Activated B cell treated with CpG ODN at 0.5 μM for 24 hours (primary cell): ENCODE results near the gene TMEM38A. TPM values are rescaled to one million over a fixed set of nuclear protein-coding genes. Genes with fewer than 3 reads are reported as not detected.

Experiments
- ATAC-seq: fragments of 200-7000 bp; cut with Tn5 transposase; one replicate; pipeline ENCODE4 v1.10.0; 2021; ENCODE audit warnings: low read depth, mild to moderate bottlenecking, moderate library complexity
- CTCF ChIA-PET: fragments of 350-600 bp; sonication (Branson Sonifier 250); formaldehyde crosslinking; loops from one replicate; lab custom pipeline; 2021; ENCODE audit warnings: antibody characterized with exemption; lab: Charles Lee
- POLR2A ChIA-PET: fragments of 350-600 bp; sonication (Branson Sonifier 250); formaldehyde crosslinking; loops from one replicate; lab custom pipeline; 2021; ENCODE audit warnings: antibody characterized with exemption; lab: Charles Lee
- DNase-seq: peaks from one replicate; pipeline ENCODE4 v3.0.0; 2022
- H3K27ac Mint-ChIP-seq: one replicate; pipeline ENCODE4 v1.8.0; 2020; ENCODE audit warnings: mixed read lengths
- H3K27me3 Mint-ChIP-seq: one replicate; pipeline ENCODE4 v1.8.0; 2021; ENCODE audit warnings: mixed read lengths
- H3K36me3 Mint-ChIP-seq: one replicate; pipeline ENCODE4 v1.8.0; 2021; ENCODE audit warnings: low read depth, mixed read lengths
- H3K4me1 Mint-ChIP-seq: one replicate; pipeline ENCODE4 v1.8.0; 2021; ENCODE audit warnings: mixed read lengths
- H3K4me3 Mint-ChIP-seq: one replicate; pipeline ENCODE4 v1.8.0; 2020; ENCODE audit warnings: mild to moderate bottlenecking, mixed read lengths
- H3K9me3 Mint-ChIP-seq: one replicate; pipeline ENCODE4 v1.8.0; 2020; ENCODE audit warnings: mixed read lengths
- intact Hi-C: fragments of 100-400 bp; cut with micrococcal nuclease; formaldehyde crosslinking; loops from one replicate; pipeline ENCODE4 v1.15.1; 2024
- total RNA-seq: library from RNA; stranded (reverse); gene quantifications from 2 replicates; pipeline ENCODE4 v1.2.3, GENCODE V29; 2022
- TF ChIP-seq, protein P1 (sequence below): fragments of 200-600 bp; IDR thresholded peaks from one replicate; pipeline ENCODE4 v1.8.0; 2022; ENCODE audit warnings: antibody characterized with exemption, mild to moderate bottlenecking

The TMEM38A gene
- total RNA-seq, 1 donor from 2014 or later: 4.0 TPM

DNA sequence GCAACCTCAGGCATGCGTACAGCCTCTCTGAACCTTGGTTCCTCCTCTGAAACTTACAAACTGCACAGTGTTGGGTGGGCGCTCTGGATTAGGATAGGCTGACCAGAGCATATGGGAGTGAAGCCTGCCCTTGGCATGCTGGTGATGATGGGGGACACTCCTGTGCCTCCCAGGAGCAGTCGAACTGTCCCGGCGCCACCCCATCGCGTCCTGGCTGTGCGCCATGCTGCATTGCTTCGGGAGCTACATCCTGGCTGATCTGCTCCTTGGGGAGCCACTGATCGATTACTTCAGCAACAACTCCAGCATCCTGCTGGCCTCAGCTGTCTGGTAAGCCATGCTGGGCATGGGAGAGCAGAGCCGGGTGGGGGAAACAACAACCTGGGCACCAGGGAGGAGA, 18.9 kb downstream of the TMEM38A start:
- intact Hi-C loops: no loop called here
- ATAC-seq: no peak
- TF ChIP-seq, protein P1, sequence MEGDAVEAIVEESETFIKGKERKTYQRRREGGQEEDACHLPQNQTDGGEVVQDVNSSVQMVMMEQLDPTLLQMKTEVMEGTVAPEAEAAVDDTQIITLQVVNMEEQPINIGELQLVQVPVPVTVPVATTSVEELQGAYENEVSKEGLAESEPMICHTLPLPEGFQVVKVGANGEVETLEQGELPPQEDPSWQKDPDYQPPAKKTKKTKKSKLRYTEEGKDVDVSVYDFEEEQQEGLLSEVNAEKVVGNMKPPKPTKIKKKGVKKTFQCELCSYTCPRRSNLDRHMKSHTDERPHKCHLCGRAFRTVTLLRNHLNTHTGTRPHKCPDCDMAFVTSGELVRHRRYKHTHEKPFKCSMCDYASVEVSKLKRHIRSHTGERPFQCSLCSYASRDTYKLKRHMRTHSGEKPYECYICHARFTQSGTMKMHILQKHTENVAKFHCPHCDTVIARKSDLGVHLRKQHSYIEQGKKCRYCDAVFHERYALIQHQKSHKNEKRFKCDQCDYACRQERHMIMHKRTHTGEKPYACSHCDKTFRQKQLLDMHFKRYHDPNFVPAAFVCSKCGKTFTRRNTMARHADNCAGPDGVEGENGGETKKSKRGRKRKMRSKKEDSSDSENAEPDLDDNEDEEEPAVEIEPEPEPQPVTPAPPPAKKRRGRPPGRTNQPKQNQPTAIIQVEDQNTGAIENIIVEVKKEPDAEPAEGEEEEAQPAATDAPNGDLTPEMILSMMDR: no peak

DNA sequence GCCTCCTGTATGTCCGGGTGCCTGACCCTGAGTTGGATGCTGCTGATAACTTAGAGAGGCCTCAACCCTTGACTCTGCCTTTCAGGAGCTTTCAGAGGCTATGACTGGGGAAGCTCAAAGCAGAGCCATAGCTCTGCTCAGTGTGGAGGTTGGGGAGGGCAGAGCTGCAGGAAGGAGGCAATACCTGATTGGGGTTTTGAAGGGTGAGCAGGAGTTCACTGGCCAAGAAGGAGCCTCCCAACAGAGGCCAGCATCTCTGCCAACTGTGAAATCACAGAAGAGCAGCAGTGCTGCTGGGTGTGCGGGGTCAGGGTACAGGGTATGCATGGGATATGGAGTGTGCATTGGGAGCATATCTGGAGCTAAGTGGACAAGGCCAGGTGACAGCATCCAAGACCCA, 21.6 kb downstream of the TMEM38A start:
- no peak overlapping the region for H3K4me3 Mint-ChIP-seq
- no peaks in the 10 kb centered on the region for H3K4me1 Mint-ChIP-seq
- ATAC-seq: no peak
- no peaks in the 10 kb centered on the region for H3K27me3 Mint-ChIP-seq
- no peak overlapping the region for H3K27ac Mint-ChIP-seq
- DNase-seq: no peak
- TF ChIP-seq, protein P1: no peak
- POLR2A ChIA-PET: no interaction called here
- CTCF ChIA-PET: no interaction called here
- peaks cover 19% of the 10 kb centered on the region for H3K36me3 Mint-ChIP-seq
- H3K9me3 Mint-ChIP-seq: peaks cover 8% of the 10 kb centered on the region
- intact Hi-C loops: no loop called here

More for the DNA sequence above, 18.9 kb downstream of the TMEM38A start:
- Mint-ChIP-seq H3K4me1 (no peaks in the 10 kb centered on the region), H3K36me3 (peaks cover 19% of the 10 kb centered on the region), H3K27ac (no peak overlapping the region), H3K9me3 (peaks cover 8% of the 10 kb centered on the region), H3K27me3 (no peaks in the 10 kb centered on the region), H3K4me3 (no peak overlapping the region)
- ChIA-PET CTCF (no interaction called here), POLR2A (interaction anchor here (0.8 kb wide), 1 partner anchor 92 kb away, joined by 5 read pairs; no protein-coding TSS in a partner anchor)
- no peak for DNase-seq

DNA sequence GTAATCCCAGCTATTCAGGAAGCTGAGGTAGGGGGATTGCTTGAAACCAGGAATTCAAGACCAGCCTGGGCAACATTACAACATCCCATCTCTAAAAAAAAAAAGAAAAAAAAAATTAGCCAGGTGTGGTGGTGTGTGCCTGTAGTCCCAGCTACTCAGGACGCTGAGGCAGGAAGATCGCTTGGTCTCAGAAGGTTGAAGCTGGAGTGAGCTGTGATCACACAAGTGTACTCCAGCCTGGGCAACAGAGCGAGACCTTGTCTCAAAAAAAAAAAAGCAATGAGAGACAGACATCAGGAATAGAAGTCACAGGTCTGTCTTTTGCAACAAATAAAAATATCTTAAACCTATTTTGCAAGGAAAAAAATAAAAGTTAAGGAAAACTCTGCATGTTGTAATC, 23.3 kb downstream of the TMEM38A start:
- Mint-ChIP-seq H3K27me3 (no peaks in the 10 kb centered on the region), H3K4me1 (no peaks in the 10 kb centered on the region), H3K36me3 (peaks cover 19% of the 10 kb centered on the region), H3K9me3 (peaks cover 8% of the 10 kb centered on the region), H3K27ac (no peak overlapping the region), H3K4me3 (no peak overlapping the region)
- CTCF ChIA-PET: no interaction called here
- intact Hi-C loops: no loop called here
- DNase-seq (no peak), ATAC-seq (no peak)
- POLR2A ChIA-PET: no interaction called here
- TF ChIP-seq, protein P1: no peak

DNA sequence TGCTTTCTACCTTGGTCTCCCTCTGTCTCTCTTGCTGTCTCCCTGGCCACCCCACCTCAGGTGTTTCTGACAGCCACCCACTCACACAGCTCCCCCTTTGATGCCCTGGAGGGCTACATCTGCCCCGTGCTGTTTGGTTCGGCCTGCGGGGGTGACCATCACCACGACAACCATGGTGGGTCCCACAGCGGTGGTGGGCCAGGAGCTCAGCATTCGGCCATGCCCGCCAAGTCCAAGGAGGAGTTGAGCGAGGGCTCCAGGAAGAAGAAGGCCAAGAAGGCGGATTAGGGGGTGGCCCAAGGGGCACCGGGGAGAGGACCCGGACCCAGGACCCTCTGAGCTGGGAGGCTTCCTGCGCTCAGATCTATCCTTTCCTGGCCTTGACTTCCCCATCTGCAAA, 27.1 kb downstream of the TMEM38A start:
- H3K4me1 Mint-ChIP-seq: no peaks in the 10 kb centered on the region
- H3K27me3 Mint-ChIP-seq: no peaks in the 10 kb centered on the region
- no peak overlapping the region for H3K4me3 Mint-ChIP-seq
- TF ChIP-seq, protein P1: no peak
- H3K9me3 Mint-ChIP-seq: peaks cover 3% of the 10 kb centered on the region
- ChIA-PET CTCF (no interaction called here), POLR2A (no interaction called here)
- ATAC-seq (no peak), DNase-seq (no peak)
- intact Hi-C loops: no loop called here
- H3K27ac Mint-ChIP-seq: no peak overlapping the region
- H3K36me3 Mint-ChIP-seq: no peaks in the 10 kb centered on the region

DNA sequence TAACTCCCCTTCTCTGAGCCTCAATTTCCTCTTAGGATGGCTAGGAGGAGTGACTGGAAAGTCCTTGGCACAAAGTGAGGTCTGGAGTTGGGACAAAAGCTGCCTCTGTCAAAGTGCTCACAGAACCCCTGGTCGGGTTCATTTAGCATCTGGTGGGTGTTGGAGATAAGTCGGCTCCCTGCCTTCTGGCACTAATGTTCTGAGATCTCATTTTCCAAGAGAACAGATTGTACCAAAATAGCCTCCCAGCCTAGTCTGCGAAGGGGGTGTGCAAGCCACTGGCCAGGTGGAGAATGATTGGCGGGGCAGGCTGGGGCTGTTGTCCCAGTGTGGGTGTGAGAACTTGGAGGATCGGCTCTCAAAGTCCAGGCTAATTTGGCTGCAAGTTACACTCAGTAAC, 38.0 kb downstream of the TMEM38A start:
- intact Hi-C loops: no loop called here
- ATAC-seq: no peak
- H3K36me3 Mint-ChIP-seq: no peaks in the 10 kb centered on the region
- ChIA-PET POLR2A (no interaction called here), CTCF (no interaction called here)
- DNase-seq: no peak
- H3K27ac Mint-ChIP-seq: no peak overlapping the region
- no peaks in the 10 kb centered on the region for H3K4me1 Mint-ChIP-seq
- no peak overlapping the region for H3K4me3 Mint-ChIP-seq
- peaks cover 3% of the 10 kb centered on the region for H3K9me3 Mint-ChIP-seq
- H3K27me3 Mint-ChIP-seq: no peaks in the 10 kb centered on the region
- TF ChIP-seq, protein P1: no peak
